Measurements from ENCODE around the gene RASGRP3. TPM values are rescaled to one million over a fixed set of nuclear protein-coding genes. Genes with fewer than 3 reads are reported as not detected.

Gene RASGRP3
- total RNA-seq, 1 experiment from 2014 or later = 0.59 TPM

DNA sequence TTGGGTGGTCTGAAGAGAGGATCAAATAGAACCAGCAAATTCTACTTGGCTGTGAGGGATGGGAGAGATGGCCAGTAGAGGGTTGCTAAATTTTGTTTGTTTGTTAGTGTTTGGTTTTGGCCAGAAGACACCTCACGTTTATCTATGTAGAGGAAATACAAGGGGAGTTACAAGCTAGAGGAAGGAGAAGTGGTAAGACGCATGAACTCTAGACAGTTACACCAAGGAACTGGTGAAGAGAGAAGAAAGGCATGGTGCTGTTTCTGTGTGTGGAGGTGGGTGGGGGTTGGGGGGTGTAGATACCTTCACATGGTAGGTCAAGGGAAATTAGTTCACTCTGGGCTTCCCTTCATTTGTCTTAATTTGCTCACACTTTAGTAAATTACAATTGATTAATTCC is 25.6 kb downstream of the RASGRP3 start:
- ATAC-seq = no peak

More for the DNA sequence above, 25.6 kb downstream of the RASGRP3 start:
- Histone ChIP-seq H3K9ac (ENCODE audit: low read length) (no peak overlapping the region), H3K79me2 (ENCODE audit: insufficient read depth, low read length) (no peaks in the 10 kb centered on the region), H3K4me3 (replicated peaks in 1 of 2; ENCODE audit: low read depth in 1 of 2, low read length in 2 of 2) (no peak overlapping the region), H3K27ac (ENCODE audit: low read depth, low read length) (no peak overlapping the region), H4K20me1 (ENCODE audit: insufficient read depth) (no peaks in the 10 kb centered on the region), H3K9me3 (ENCODE audit: control insufficient read depth in 1 of 2, insufficient read depth in 1 of 2, low read depth in 1 of 2, low read length in 2 of 2) (no peaks in the 10 kb centered on the region), H3K27me3 (ENCODE audit: insufficient read depth, low read length) (no peaks in the 10 kb centered on the region), H3K9me2 (ENCODE audit: insufficient read depth) (no peaks in the 10 kb centered on the region), H3K4me1 (ENCODE audit: control insufficient read depth in 1 of 2, insufficient read depth in 2 of 2, low read length in 2 of 2) (no peaks in the 10 kb centered on the region), H3K36me3 (ENCODE audit: control insufficient read depth in 1 of 2, insufficient read depth in 2 of 2, low read length in 2 of 2) (no peaks in the 10 kb centered on the region), H2AFZ (ENCODE audit: low read depth, low read length, poor library complexity, severe bottlenecking) (no peak overlapping the region), H3K4me2 (ENCODE audit: low read length) (no peak overlapping the region)
- POLR2A ChIA-PET = no interaction called here
- no peak for DNase-seq (ENCODE audit: low read depth, low spot score)
- intact Hi-C loops (cut with micrococcal nuclease) = no loop called here
- no TSS peak for BruUV-seq (replicated peaks)
- RAD21 ChIA-PET (ENCODE audit: low non-redundant PET in 1 of 2, low total read pairs in 2 of 2, uncharacterized antibody in 2 of 2, unreplicated experiment in 2 of 2) = no interaction called here
- no peak for TF ChIP-seq YY1 (IDR thresholded peaks at IDR 0.05; ENCODE audit: extremely low read depth, insufficient replicate concordance, low read depth, low read length)
- TF ChIP-seq, protein P1, sequence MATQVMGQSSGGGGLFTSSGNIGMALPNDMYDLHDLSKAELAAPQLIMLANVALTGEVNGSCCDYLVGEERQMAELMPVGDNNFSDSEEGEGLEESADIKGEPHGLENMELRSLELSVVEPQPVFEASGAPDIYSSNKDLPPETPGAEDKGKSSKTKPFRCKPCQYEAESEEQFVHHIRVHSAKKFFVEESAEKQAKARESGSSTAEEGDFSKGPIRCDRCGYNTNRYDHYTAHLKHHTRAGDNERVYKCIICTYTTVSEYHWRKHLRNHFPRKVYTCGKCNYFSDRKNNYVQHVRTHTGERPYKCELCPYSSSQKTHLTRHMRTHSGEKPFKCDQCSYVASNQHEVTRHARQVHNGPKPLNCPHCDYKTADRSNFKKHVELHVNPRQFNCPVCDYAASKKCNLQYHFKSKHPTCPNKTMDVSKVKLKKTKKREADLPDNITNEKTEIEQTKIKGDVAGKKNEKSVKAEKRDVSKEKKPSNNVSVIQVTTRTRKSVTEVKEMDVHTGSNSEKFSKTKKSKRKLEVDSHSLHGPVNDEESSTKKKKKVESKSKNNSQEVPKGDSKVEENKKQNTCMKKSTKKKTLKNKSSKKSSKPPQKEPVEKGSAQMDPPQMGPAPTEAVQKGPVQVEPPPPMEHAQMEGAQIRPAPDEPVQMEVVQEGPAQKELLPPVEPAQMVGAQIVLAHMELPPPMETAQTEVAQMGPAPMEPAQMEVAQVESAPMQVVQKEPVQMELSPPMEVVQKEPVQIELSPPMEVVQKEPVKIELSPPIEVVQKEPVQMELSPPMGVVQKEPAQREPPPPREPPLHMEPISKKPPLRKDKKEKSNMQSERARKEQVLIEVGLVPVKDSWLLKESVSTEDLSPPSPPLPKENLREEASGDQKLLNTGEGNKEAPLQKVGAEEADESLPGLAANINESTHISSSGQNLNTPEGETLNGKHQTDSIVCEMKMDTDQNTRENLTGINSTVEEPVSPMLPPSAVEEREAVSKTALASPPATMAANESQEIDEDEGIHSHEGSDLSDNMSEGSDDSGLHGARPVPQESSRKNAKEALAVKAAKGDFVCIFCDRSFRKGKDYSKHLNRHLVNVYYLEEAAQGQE (IDR thresholded peaks at IDR 0.05; ENCODE audit: low read depth) = no peak
- no peak for TF ChIP-seq ELF1 (IDR thresholded peaks at IDR 0.05; ENCODE audit: borderline replicate concordance, low read depth)
- TF ChIP-seq CBX3 (IDR thresholded peaks at IDR 0.05; ENCODE audit: low read depth) = no peak
- TF ChIP-seq, protein P2, sequence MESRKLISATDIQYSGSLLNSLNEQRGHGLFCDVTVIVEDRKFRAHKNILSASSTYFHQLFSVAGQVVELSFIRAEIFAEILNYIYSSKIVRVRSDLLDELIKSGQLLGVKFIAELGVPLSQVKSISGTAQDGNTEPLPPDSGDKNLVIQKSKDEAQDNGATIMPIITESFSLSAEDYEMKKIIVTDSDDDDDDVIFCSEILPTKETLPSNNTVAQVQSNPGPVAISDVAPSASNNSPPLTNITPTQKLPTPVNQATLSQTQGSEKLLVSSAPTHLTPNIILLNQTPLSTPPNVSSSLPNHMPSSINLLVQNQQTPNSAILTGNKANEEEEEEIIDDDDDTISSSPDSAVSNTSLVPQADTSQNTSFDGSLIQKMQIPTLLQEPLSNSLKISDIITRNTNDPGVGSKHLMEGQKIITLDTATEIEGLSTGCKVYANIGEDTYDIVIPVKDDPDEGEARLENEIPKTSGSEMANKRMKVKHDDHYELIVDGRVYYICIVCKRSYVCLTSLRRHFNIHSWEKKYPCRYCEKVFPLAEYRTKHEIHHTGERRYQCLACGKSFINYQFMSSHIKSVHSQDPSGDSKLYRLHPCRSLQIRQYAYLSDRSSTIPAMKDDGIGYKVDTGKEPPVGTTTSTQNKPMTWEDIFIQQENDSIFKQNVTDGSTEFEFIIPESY (IDR thresholded peaks at IDR 0.05; ENCODE audit: extremely low read depth, insufficient replicate concordance, low read length) = no peak
- TF ChIP-seq EGR1 (IDR thresholded peaks at IDR 0.05; ENCODE audit: low read depth) = no peak
- no peak for TF ChIP-seq RAD21 (IDR thresholded peaks at IDR 0.05; ENCODE audit: low read depth)
- TF ChIP-seq SIN3A (IDR thresholded peaks at IDR 0.05; ENCODE audit: low read depth) = no peak
- TF ChIP-seq, protein P3, sequence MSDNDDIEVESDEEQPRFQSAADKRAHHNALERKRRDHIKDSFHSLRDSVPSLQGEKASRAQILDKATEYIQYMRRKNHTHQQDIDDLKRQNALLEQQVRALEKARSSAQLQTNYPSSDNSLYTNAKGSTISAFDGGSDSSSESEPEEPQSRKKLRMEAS (IDR thresholded peaks at IDR 0.05) = no peak
- TF ChIP-seq ZFX (IDR thresholded peaks at IDR 0.05) = no peak
- TF ChIP-seq TCF7L2 (IDR thresholded peaks at IDR 0.05; ENCODE audit: borderline replicate concordance, extremely low read depth, insufficient read depth, insufficient read length) = no peak
- no peak for TF ChIP-seq POLR2AphosphoS5 (IDR thresholded peaks at IDR 0.05; ENCODE audit: low read depth, low read length)
- TF ChIP-seq ZNF274 (IDR thresholded peaks at IDR 0.05; ENCODE audit: low read depth, low read length) = no peak
- CTCF ChIA-PET = no interaction called here

All from HCT116 (cell line).